ENCODE results near the gene NDUFS8.
A peak's percentile ranks its signal among the peaks of the same experiment; 100 is the strongest.

The NDUFS8 gene

DNA sequence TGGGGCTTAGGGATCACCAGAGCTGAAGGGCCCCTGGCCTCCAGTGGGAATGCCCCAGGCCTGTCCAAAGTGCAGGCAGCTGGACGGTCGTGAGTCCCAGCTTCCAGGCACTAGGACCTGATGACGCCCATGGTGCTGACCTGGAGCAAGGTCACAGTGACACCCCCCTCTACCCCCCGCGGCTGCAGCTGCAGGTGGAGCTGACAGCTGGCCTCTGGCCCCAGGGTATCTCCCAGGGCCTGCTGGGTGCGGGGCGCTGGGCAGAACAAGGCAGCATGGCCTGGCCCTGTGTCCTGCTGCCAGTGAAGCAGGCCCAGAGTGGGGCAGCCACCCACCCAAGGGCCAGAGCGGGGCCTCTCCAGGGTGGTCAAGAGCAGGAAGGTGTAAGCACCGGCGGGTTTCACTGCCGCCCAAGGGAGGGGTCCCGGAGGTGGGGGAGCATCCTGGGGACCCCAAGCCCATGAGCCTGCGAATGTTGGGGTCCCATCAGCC lies 7.8 kb downstream of the NDUFS8 start:
- peak; percentile 88 for DNase-seq

DNA sequence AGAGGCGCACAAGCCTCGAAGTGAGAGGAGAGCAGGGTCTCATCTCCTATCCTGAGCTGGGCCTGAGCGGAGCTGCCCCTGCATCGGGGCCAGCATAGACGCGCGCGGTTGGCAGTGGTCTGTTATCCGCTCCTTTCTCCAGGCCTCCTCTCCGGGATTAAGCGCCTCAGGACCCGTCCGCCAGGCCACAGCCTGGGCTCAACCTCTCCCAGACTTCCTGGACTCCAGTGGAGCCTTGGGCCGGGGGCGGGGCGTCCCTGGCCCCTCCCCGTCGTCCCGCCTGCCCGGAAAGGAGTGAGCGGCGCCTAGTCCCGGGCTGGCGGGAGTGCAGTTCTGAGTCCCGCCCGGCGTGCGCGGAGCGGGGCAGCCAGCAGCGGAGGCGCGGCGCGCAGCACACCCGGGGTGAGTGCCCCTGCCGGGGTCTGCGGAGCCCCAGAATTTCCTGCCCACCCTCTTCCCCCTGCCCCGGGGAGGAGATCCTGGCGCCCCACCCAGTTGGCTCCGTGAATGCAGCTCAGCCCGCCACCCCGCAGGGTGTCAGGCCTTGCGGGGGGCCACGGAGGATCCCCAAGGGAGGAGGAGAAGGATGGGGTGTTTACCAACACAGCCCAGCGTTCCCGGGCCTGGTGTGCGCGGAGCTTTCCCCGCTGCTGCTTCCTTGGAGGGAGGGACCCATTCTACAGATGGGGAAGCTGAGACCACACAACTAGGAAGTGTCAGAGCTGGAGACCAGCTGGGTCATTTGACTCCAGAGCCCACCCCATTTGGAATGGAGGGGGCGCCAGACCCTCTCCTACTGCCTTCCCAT lies 8.4 kb downstream of the NDUFS8 start, which contains the start of gene TCIRG1:
Gene TCIRG1 (plus strand): TSS at position 308 of the 808 bp plus-strand sequence. CDS start 2,247 bp downstream, outside the sequence.
- DNase-seq, result peak; percentile 92

DNA sequence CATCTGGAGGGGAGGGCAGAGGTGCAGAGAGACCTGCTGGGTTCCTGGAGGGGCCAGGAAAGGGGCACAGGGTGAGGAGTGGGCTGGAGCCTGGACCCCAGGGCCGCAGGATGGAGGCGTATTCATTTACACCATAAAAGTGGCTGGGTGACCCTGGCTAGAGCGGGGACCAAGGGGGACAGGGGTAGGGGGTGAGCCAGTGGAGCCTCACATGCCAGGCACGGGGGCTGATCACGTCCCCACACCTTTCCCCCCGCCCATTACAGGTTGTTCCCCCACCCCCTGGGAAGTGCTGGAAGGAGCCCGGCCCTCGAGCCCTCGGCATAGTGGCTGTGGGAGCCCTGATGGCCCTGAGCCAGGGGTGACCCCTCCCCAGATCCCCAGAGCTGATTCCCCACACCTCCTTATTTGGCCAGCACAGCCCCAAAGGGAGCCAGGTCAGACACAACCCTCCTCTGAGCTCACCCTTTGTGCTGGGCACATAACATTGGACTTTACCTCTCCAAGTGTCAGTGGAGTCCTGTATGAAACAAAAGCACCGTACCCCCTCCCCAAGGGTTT lies 9.1 kb downstream of the NDUFS8 start:
- DNase-seq, result peak; percentile 34

DNA sequence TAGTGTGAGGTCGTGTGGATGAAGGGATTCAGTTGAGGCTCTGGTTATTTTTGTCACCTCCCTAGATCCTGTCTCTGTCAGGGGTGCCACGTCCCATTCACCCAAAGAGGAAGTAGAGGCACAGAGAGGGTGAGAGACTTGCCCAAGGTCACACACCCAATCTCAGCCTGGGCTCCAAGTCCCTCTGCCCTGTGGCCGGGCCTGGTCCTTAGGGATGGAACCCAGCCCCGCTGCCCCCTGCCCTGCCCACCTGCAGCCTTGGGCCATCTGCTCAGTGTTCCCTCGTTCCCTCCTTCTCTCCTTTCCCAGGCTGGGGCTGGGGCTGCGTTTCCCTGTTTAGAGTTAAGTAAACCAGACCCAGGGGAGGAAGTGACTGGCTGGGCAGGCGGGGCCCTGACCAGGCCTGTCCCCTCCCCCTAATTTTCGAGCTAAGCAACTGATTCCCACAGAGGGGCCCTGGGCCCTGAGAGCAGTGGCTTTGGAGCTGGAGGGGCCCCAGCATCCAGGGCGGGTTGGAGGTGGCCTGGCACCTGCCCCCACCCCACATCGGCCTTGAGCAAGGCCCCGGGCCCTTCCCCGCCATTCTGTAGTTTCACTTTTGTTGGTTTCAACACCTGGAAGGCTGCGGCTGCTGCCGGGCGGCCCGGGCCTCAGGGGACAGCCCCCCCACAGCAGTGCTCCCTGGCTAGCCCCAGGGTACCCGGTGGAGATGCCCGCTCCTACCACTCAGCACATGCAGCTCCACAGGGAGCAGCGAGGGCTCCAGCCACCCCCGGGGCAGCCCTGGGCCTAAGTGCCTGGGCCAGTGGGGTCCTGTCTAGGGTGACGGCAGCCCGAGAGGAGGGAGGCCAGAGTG lies 9.8 kb downstream of the NDUFS8 start:
- DNase-seq, result peak; percentile 92

- no peak for DNase-seq
Observed at GRCh38 chr11:68040957-68041591, 10.6 kb downstream of the NDUFS8 start.

- no peak for DNase-seq
Observed at GRCh38 chr11:68041617-68042218, 11.2 kb downstream of the NDUFS8 start.

GRCh38 chr11:68042219-68043028 lies 11.9 kb downstream of the NDUFS8 start:
- no peak for DNase-seq

DNA sequence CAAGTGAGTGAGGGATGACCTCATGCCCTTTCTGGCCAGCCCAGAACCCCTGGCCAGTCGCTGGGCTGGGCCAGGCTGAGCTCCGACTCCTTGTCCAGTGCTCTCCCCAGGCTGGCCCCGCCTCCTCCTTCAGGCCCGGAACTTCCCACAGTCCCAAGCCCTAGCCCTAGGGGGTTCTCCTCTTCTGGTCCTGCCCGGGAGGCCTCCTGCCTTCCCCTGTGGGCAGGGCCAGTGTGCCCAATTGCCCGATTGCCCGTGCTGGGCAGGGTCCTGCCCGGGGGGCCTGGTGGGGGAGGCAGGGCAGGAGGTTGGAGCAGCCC lies 12.5 kb downstream of the NDUFS8 start:
- no peak for DNase-seq

- no peak for DNase-seq
Observed at GRCh38 chr11:68043349-68044144, 13.1 kb downstream of the NDUFS8 start.

DNA sequence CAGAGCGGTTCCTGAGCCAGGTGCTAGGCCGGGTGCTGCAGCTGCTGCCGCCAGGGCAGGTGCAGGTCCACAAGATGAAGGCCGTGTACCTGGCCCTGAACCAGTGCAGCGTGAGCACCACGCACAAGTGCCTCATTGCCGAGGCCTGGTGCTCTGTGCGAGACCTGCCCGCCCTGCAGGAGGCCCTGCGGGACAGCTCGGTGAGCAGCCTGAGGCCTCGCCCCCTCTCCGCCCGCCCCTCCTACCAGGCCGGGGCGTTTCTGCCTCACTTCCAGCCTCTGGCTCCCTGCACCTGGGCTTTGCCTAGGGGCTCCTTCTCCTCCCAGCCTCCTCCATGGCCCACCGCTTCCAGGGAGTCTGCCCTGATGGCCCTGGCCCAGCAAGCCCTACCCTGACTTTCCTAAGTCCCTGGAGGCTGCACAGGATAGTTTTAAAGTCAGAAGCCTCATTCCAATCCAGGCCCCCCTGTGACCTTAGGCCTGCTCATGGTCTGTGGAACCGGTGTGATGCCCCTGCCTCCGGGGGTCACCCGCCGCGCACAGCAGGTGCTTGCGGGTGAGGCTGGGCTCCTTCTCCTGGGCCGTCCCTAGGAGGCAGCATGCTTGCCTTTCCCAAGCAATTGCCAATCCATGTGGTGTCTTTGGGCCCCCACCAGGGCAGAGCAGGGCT lies 13.8 kb downstream of the NDUFS8 start:
- no peak for DNase-seq

DNA sequence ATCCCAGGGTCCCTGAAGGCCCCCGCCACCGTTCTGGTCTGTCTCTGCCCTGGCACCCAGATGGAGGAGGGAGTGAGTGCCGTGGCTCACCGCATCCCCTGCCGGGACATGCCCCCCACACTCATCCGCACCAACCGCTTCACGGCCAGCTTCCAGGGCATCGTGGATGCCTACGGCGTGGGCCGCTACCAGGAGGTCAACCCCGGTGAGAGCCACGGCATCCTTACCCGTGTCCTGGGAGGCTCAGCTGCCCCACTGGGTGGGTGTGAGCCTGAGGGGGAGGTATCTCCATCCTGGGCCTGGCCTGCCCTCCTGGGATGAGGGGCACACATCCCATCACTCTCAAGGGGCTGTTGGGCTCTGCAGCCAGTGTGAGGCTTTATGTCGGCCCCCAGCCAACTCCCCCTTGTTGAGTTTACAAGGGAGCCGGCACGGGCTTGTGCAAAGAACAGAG lies 14.4 kb downstream of the NDUFS8 start:
- no peak for DNase-seq

DNA sequence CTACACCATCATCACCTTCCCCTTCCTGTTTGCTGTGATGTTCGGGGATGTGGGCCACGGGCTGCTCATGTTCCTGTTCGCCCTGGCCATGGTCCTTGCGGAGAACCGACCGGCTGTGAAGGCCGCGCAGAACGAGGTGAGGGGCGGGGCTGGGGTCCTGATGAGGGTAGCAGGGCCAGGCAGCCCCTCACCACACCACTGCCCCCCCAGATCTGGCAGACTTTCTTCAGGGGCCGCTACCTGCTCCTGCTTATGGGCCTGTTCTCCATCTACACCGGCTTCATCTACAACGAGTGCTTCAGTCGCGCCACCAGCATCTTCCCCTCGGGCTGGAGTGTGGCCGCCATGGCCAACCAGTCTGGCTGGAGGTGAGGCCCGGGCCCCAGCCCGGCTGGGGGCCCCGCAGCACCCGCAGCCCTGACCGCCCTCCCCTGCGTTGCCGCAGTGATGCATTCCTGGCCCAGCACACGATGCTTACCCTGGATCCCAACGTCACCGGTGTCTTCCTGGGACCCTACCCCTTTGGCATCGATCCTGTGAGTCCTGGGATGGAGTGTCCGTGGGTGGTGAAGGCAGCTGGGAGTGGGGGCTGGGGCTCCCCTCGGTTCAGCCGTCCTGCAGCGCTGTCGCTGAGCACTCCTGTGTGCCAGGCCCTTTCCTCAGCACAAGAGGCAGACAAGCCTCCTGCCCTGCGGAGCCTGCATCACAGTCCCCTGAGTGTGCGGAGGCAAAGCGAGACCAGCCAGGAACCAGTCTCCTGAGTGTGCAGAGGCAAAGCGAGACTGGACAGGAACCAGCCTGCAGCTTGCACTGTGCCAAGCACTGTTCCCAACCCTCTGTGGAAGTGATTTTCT lies 17.2 kb downstream of the NDUFS8 start:
- no peak for DNase-seq

DNA sequence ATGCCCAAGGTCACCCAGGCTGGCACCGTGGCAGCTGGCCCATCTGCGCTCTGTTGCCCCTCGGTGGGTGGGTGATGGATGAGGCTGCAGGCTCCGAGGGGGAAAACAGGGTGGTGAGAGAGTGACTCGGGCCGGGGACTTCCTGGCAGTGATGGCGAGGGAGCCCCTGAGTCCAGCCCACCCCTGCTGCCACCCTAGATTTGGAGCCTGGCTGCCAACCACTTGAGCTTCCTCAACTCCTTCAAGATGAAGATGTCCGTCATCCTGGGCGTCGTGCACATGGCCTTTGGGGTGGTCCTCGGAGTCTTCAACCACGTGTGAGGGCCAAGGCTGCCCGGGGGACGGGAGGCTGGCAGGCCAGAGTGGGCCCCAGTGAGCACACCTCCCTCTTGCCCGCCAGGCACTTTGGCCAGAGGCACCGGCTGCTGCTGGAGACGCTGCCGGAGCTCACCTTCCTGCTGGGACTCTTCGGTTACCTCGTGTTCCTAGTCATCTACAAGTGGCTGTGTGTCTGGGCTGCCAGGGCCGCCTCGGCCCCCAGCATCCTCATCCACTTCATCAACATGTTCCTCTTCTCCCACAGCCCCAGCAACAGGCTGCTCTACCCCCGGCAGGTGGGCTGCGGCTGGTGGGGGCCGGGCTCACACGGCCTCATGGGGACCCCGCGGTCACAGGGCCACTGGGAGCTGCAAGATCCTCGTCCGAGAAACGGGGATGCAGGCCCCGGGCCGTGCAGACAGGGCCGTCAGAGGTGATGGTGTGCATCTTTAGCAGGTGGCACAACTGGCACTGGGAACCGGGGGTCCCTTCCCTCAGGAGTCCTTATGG lies 18.4 kb downstream of the NDUFS8 start:
- DNase-seq, result no peak

DNA sequence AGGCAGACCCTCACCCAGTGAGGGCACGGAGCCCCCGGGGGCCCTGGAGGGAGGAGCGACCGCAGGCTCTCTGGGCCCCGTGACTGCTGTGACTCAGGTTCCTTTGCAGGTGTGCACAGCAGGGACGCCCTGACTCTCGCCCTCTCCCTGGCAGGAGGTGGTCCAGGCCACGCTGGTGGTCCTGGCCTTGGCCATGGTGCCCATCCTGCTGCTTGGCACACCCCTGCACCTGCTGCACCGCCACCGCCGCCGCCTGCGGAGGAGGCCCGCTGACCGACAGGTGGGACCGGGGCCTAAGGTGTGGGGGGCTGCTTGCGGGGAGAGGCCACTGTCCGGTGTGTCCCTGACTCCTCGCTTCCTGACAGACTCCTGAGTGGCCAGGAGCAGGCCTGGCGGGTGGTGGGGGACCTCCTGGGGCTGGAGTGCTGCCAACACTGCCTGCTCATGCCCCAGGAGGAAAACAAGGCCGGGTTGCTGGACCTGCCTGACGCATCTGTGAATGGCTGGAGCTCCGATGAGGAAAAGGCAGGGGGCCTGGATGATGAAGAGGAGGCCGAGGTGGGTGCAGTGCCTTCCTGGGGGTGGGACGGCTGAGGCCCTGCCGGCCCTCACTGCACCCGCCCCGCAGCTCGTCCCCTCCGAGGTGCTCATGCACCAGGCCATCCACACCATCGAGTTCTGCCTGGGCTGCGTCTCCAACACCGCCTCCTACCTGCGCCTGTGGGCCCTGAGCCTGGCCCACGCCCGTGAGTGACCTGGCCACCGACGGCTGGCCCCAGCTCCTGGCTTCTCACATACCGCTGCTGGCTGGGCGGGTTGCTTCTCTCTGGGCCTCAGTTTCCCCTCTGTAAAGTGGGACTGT lies 19.3 kb downstream of the NDUFS8 start:
- DNase-seq, result no peak

- no peak for DNase-seq
Observed at GRCh38 chr11:68050371-68050841, 19.9 kb downstream of the NDUFS8 start.

DNA sequence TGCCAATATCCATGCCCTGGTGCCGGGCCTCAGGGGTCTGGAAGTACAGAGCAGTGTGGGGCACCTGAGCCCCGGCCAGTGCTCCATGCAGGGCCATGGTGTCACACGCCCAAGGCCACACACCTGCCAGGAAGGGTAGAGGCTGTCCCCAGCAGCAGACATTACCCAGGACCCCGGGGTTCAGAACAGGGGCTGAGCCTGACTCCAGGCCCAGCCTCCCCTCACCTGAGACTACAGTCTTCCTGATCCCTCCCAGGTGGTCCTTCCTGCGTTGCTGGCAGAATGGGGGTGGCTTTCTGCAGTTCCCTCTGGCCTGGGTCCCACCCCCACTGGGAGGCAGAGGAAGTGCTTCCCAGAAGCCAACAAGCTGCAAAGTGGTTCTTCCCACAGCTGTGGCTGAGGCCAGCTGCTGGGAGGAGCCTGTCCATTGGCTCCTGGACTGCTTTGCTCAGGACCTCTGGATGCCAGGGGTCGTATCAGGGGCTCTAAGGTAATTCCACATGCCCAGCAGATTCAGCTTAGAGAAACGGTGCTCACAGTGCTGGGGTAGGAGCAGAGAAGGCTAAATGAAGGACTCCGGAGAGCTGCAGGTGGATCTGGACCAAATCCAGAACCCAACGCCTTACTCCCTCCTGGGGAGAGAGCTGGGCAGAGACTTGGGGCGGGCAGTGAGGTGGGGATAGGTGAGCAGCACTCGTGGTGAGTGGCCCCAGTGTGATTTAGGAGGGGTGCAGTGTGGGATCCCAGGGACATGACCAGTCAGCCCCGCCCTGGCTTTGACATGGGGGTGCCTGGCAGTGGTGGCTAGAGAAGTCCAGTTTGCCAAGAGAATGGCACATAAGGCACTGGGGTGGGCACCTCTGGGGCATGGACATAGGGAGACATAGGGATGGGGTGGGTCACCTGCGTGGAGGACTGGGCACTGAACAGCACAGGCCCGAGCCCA lies 21.0 kb downstream of the NDUFS8 start:
- DNase-seq, result no peak

Measured in RPMI8226 (cell line).